Left ventricle myocardium inferior (tissue), 1 donor: ENCODE data around the gene DNAJC6. TPM values are rescaled to one million over a fixed set of nuclear protein-coding genes. Genes with fewer than 3 reads are reported as not detected.
A peak's percentile ranks its signal among the peaks of the same experiment; 100 is the strongest.
"Not testable (repeated sequence)": the region's sequence is repeated elsewhere in the genome, so short reads cannot be mapped to it uniquely, and the experiment has no call there.

Experiments
- DNase-seq: peaks from one replicate; pipeline ENCODE4 v3.0.0-alpha.2; 2020
- H3K27ac ChIP-seq: fragments of 200-600 bp; replicated peaks from 2 replicates; pipeline ENCODE4 v1.8.0; 2021
- H3K27me3 ChIP-seq: fragments of 200-600 bp; 2 replicates; pipeline ENCODE4 v1.8.0; 2021; ENCODE audit warnings: low read depth
- H3K36me3 ChIP-seq: fragments of 200-600 bp; 2 replicates; pipeline ENCODE4 v1.8.0; 2021
- H3K4me1 ChIP-seq: fragments of 200-600 bp; 2 replicates; pipeline ENCODE4 v1.8.0; 2021
- H3K4me3 ChIP-seq: fragments of 200-600 bp; 2 replicates; pipeline ENCODE4 v1.8.0; 2021; ENCODE audit warnings: mild to moderate bottlenecking, moderate library complexity
- H3K9me3 ChIP-seq: fragments of 200-600 bp; replicated peaks from 2 replicates; pipeline ENCODE4 v1.8.0; 2021
- CTCF ChIP-seq: fragments of 200-600 bp; IDR thresholded peaks from 2 replicates; pipeline ENCODE4 v1.8.0; 2021; ENCODE audit warnings: antibody characterized with exemption, mild to moderate bottlenecking, borderline replicate concordance
- intact Hi-C: fragments of 100-400 bp; cut with micrococcal nuclease; formaldehyde crosslinking; loops from one replicate; pipeline ENCODE4 v1.11.0; 2022
- total RNA-seq: library from RNA; stranded (reverse); fragmentation: NEBNext Ultra II Directional; extraction: Animal tissue kit (Norgen Biotek cat#: 25700); gene quantifications from one replicate; pipeline ENCODE4 v1.2.1, GENCODE V29; 2021
- donor health status: DM: no; HTN: yes; CAD: no; lungs with severe emphysema.

DNAJC6 gene
- total RNA-seq, 1 donor from 2014 or later = 4.7 TPM

GRCh38 chr1:65449214-65449823, 140.0 kb downstream of the DNAJC6 start:
- H3K36me3 ChIP-seq = no peaks in the 10 kb centered on the region
- TF ChIP-seq CTCF = no peak
- H3K27ac ChIP-seq = no peak overlapping the region
- peaks cover 3% of the 10 kb centered on the region for H3K9me3 ChIP-seq
- no peaks in the 10 kb centered on the region for H3K27me3 ChIP-seq
- no peaks in the 10 kb centered on the region for H3K4me1 ChIP-seq
- H3K4me3 ChIP-seq = no peak overlapping the region
- intact Hi-C loops = no loop called here
- no peak for DNase-seq

GRCh38 chr1:65455678-65456077, 146.3 kb downstream of the DNAJC6 start:
- H3K27ac ChIP-seq, intact Hi-C loops, H3K4me3 ChIP-seq, DNase-seq, H3K27me3 ChIP-seq, H3K36me3 ChIP-seq, H3K9me3 ChIP-seq, H3K4me1 ChIP-seq: not testable (repeated sequence)

- no peaks in the 10 kb centered on the region for H3K36me3 ChIP-seq
Observed at GRCh38 chr1:65456481-65456880, 147.1 kb downstream of the DNAJC6 start.

DNA sequence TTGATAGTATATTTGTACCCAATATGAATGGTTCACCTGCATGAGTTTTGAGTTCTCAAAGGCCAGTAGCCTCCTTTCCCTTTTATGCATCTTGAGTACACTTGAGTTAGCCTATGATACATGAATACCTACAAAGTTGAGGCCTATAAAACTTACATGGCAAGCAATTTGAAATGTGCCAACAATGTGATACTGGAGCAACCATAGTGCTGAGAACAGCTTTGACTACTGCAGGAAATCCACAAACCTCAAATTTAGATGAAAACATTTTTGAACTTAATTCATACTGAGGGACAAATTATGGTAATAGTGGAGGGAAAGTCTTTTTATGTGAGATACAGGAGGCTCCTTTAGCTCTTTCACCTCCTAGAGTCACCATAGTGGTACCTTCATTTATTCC, 148.5 kb downstream of the DNAJC6 start:
- TF ChIP-seq CTCF = no peak
- peaks cover 5% of the 10 kb centered on the region for H3K4me1 ChIP-seq
- peaks cover 3% of the 10 kb centered on the region for H3K9me3 ChIP-seq
- no peaks in the 10 kb centered on the region for H3K36me3 ChIP-seq
- intact Hi-C loops = no loop called here
- no peak for DNase-seq
- H3K27ac ChIP-seq = no peak overlapping the region
- H3K27me3 ChIP-seq = no peaks in the 10 kb centered on the region
- no peak overlapping the region for H3K4me3 ChIP-seq

More at GRCh38 chr1:65456481-65456880, 147.1 kb downstream of the DNAJC6 start:
- no peak overlapping the region for H3K4me3 ChIP-seq
- TF ChIP-seq CTCF = no peak
- peaks cover 3% of the 10 kb centered on the region for H3K9me3 ChIP-seq
- intact Hi-C loops = no loop called here
- peaks cover 5% of the 10 kb centered on the region for H3K4me1 ChIP-seq
- DNase-seq = no peak
- H3K27ac ChIP-seq = no peak overlapping the region
- no peaks in the 10 kb centered on the region for H3K27me3 ChIP-seq

DNA sequence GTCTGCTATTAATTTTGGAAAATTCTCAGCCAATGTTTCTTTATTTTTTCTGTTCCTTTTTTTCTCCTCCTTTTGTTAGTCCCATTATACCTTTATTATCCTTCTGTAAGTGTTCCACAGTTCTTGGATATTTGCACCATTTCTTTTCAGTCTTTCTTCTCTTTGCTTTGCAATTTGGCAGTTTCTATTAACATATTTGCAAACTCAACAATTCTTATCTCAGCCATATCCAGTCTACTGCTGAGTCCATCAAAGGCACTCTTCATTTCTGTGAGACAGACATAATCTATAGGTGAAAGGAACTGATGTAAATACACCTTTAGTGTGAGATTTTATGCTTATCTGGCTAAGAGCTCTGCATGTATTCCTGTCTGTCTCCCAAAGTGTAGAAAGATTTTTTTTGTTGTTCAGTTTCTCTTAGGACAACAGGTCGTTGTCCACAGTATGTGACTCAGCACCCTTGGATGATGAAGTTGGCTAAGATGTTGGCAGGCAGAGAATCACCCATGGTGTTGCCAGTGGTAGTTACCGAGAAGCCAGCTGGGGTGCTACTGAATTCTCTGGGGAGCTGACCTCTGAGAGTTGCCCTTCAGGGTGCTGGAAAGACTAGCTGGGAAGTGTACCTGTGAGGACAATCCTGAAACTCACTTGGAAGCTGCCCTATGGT, 149.5 kb downstream of the DNAJC6 start:
- Histone ChIP-seq H3K27me3 (no peaks in the 10 kb centered on the region), H3K27ac (no peak overlapping the region), H3K9me3 (peaks cover 3% of the 10 kb centered on the region), H3K4me1 (peaks cover 5% of the 10 kb centered on the region), H3K36me3 (no peaks in the 10 kb centered on the region), H3K4me3 (no peak overlapping the region)
- no peak for DNase-seq
- TF ChIP-seq CTCF = no peak
- intact Hi-C loops = no loop called here

- H3K27me3 ChIP-seq = no peaks in the 10 kb centered on the region
- no peaks in the 10 kb centered on the region for H3K36me3 ChIP-seq
- no peak for DNase-seq
- H3K27ac ChIP-seq = no peak overlapping the region
- peak; percentile 57 for TF ChIP-seq CTCF
- no peaks in the 10 kb centered on the region for H3K9me3 ChIP-seq
- no peak overlapping the region for H3K4me3 ChIP-seq
- intact Hi-C loops = no loop called here
- H3K4me1 ChIP-seq = peaks cover 5% of the 10 kb centered on the region
Observed at GRCh38 chr1:65459397-65459768, 150.0 kb downstream of the DNAJC6 start.

Other genes with a start within 250 kb of the DNAJC6 start
- 168 TPM for gene AK4, start 161.3 kb upstream of the DNAJC6 start, total RNA-seq
- 7.1 TPM for gene LEPR, start 111.1 kb downstream of the DNAJC6 start, total RNA-seq
- gene LEPROT, start 111.1 kb downstream of the DNAJC6 start, total RNA-seq = 51.0 TPM